Stimulated activated effector memory CD8-positive, alpha-beta T cell treated with anti-CD3 and anti-CD28 coated beads, Interleukin-12 subunit alpha, Interleukin-12 subunit beta, amount 100 ng/mL, for 72 hours (primary cell): ENCODE measurements around the gene PSME3.
"Not testable (repeated sequence)": the region's sequence is repeated elsewhere in the genome, so short reads cannot be mapped to it uniquely, and the experiment has no call there.

Experiments
- ATAC-seq: fragments of 150-1000 bp; cut with Tn5 transposase; 2 replicates; pipeline ENCODE4 v1.10.0; 2021
- DNase-seq, 2 donors: peaks; one replicate each; pipeline ENCODE4 v3.0.0; 2021 to 2022; ENCODE audit warnings: low spot score in 2 of 2
- H3K27ac Mint-ChIP-seq: one replicate; pipeline ENCODE4 v1.8.0; 2022; ENCODE audit warnings: mild to moderate bottlenecking, mixed read lengths
- H3K36me3 Mint-ChIP-seq: one replicate; pipeline ENCODE4 v1.8.0; 2022; ENCODE audit warnings: mild to moderate bottlenecking, mixed read lengths
- H3K4me1 Mint-ChIP-seq: one replicate; pipeline ENCODE4 v1.8.0; 2022; ENCODE audit warnings: mixed read lengths
- H3K4me3 Mint-ChIP-seq: one replicate; pipeline ENCODE4 v1.8.0; 2022; ENCODE audit warnings: mild to moderate bottlenecking, mixed read lengths
- H3K9me3 Mint-ChIP-seq: one replicate; pipeline ENCODE4 v1.8.0; 2022; ENCODE audit warnings: mixed read lengths

Gene PSME3

DNA sequence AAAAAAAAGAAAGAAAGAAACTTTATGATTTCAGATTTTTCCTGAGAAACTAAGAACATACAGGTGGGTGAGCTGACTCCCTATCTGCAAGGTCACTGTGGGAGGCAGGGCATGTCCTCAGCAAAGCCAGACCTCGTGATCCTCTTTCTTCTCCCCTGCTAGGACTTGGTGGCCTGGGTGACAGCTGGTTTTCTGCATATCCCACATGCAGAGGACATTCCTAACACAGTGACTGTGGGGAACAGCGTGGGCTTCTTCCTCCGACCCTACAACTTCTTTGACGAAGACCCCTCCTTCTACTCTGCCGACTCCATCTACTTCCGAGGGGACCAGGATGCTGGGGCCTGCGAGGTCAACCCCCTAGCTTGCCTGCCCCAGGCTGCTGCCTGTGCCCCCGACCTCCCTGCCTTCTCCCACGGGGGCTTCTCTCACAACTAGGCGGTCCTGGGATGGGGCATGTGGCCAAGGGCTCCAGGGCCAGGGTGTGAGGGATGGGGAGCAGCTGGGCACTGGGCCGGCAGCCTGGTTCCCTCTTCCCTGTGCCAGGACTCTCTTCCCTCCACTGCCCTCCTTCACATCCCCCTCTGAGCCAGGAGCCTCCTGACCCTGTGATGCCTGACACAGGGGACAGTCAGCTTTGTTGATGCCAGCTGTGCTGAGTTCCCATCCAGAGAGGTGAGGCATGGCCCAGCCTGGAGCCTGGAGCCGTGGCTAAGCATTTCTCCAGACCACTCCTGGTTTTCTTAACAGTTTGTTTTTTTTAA is 40.9 kb downstream of the PSME3 start:
- not testable (repeated sequence) for H3K36me3 Mint-ChIP-seq, H3K4me1 Mint-ChIP-seq, DNase-seq, ATAC-seq, H3K4me3 Mint-ChIP-seq, H3K27ac Mint-ChIP-seq, H3K9me3 Mint-ChIP-seq

DNA sequence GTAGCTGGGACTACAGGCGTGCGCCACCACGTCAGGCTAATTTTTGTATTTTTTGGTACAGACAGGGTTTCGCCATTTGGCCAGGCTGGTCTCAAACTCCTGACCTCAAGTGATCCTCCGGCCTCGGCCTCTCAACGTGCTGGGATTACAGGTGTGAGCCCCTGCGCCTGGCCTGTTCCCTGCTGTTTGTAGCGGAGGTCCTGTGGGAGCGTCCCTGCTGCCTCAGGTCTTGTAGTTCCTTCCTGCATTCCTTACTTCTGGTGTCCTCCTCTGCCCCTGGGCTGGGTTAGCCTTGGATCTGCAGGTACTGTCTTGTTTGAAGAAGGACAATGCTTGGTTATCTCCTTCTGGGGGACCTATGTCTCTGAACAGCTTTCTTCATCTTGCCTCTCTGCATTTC is 43.8 kb downstream of the PSME3 start:
- H3K36me3 Mint-ChIP-seq: no peaks in the 10 kb centered on the region
- no peak overlapping the region for H3K4me3 Mint-ChIP-seq
- H3K27ac Mint-ChIP-seq: no peak overlapping the region
- no peak for DNase-seq
- no peak for ATAC-seq
- H3K9me3 Mint-ChIP-seq: no peaks in the 10 kb centered on the region
- H3K4me1 Mint-ChIP-seq: no peaks in the 10 kb centered on the region

DNA sequence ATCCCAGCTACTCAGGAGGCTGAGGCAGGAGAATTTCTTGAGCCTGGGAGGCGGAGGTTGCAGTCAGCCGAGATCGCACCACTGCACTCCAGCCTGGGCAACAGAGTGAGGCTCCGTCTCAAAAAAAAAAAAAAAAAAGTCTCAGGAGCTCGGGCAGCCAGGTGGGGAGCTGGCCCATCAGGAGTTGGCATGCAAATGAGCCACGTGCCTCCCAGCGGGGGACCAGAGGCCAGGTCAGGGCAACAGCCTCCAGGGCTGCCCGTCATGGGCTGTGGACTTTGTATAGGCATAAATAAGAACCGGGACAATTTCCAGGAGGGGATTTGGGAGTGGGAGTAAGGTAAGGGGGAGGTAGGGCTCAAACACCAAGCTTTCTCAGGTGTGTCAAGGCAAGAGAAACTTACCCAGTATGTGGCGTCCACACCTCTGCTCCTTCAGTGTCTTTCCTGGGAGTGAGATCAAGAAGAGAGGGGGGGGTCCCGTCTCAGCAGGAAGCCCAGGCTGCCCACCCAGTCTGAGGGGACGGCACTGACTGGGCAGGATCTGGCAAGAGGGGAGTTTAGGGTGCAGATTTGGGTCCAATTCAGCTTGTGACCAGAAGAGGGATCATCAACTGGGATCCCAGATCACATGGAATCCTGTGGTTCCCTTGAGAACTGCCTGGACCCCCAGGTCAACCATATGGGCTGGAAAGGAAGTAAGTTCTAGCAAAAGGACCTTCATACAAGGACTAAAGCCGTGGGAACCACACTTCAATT is 45.1 kb downstream of the PSME3 start:
- Mint-ChIP-seq H3K4me3 (no peak overlapping the region), H3K27ac (peak overlapping the region; percentile 29), H3K9me3 (no peaks in the 10 kb centered on the region), H3K4me1 (no peaks in the 10 kb centered on the region), H3K36me3 (no peaks in the 10 kb centered on the region)
- no peak for ATAC-seq
- no peak for DNase-seq

DNA sequence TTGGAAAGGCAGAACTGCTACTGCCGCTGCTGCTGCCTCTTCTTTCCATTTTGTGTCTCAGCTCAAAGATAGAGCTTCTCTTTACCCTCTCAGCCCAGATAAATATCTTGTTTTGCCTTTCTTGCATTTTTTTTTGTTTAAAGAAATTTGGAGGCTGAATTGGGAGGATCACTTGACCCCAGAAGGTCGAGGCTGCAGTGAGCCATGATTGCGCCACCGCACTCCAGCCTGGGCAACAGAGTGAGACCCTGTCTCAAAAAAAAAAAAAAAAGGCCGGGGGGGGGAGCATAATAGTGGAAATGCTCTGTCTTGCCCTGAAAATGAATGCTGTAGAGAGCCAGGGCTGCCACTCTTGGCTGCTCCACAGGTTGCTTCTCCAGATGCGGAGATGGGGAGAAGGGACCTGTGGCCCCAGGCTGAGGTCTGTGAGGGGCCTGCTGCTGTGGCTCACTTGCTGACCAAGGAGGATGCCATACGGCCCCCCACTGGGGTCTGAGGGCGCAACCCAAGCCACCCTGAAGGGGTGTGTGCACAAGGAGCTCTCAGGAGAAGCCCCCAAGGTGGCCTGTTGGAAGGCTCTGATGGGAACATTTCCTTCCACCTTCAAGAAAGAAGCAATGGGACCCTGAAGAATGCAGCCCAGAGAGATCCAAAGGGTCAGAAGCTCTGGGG is 45.9 kb downstream of the PSME3 start:
- no peaks in the 10 kb centered on the region for H3K36me3 Mint-ChIP-seq
- no peak overlapping the region for H3K4me3 Mint-ChIP-seq
- no peak for ATAC-seq
- no peaks in the 10 kb centered on the region for H3K4me1 Mint-ChIP-seq
- H3K27ac Mint-ChIP-seq: no peak overlapping the region
- H3K9me3 Mint-ChIP-seq: no peaks in the 10 kb centered on the region
- no peak for DNase-seq

DNA sequence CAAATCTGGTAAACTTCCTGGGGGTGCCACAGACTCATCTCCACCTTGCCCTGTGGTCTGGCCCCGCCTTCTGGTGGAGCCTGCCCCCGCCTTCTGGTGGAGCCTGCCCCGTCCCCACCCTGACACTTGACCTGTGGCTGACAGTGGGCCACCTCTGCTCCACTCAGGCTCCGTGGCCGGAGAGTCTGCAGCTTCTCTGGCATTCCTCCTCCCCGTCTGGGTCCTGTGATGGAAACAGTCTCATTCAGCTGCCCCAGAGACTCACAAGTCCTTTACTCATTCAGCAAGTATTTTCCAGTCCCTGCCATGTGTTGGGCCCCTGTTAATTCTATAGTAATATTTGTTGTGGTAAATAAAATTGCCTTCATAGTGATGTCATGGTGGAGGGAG is 46.4 kb downstream of the PSME3 start:
- no peak for ATAC-seq

DNA sequence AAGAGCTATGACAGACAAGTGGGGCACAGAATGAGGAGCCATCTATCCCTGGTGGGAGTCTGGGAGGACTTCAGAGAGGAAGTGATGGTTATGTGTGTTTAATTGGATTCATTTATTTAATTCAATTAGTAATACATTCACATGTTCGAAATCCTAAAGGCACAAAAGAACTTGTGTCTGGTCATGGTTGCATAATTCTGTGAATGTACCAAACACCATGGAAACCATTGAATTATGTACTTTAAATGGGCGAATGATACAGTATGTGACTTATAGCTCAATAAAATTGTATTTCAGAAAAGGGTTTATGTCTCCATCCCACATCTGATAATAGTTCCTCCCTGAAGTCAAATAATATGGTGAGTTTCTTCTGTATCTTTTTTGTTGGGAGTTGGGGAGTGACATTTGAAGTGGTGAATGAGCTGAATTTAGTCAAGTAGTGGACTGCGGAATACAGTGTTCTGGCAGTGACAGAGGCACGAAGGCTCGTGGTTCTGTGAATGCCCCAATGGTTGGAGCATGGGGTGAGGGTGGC is 47.6 kb downstream of the PSME3 start:
- ATAC-seq: no peak
- Mint-ChIP-seq H3K4me3 (no peak overlapping the region), H3K4me1 (no peaks in the 10 kb centered on the region), H3K36me3 (no peaks in the 10 kb centered on the region), H3K27ac (no peak overlapping the region), H3K9me3 (no peaks in the 10 kb centered on the region)
- no peak for DNase-seq

More for the DNA sequence above, 46.4 kb downstream of the PSME3 start:
- no peak for DNase-seq
- no peaks in the 10 kb centered on the region for H3K4me1 Mint-ChIP-seq
- H3K27ac Mint-ChIP-seq: no peak overlapping the region
- no peak overlapping the region for H3K4me3 Mint-ChIP-seq
- no peaks in the 10 kb centered on the region for H3K9me3 Mint-ChIP-seq
- H3K36me3 Mint-ChIP-seq: no peaks in the 10 kb centered on the region

DNA sequence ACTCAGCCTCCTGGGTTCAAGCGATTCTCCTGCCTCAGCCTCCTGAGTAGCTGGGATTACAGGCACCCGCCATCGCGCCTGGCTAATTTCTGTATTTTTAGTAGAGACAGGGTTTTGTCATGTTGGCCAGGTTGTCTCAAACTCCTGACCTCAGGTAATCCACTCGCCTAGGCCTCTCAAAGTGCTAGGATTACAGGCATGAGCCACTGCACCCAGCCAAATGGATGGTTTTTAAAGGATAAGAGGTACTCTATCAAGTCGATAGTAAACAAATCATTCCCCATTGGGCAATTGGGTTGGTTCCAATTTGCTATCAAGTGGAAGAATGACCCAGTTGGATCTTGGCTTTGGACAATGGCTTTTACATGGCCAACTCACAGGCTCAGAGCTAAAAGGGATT is 48.5 kb downstream of the PSME3 start:
- H3K27ac Mint-ChIP-seq, H3K36me3 Mint-ChIP-seq, ATAC-seq, H3K4me3 Mint-ChIP-seq, H3K4me1 Mint-ChIP-seq, DNase-seq, H3K9me3 Mint-ChIP-seq: not testable (repeated sequence)

DNA sequence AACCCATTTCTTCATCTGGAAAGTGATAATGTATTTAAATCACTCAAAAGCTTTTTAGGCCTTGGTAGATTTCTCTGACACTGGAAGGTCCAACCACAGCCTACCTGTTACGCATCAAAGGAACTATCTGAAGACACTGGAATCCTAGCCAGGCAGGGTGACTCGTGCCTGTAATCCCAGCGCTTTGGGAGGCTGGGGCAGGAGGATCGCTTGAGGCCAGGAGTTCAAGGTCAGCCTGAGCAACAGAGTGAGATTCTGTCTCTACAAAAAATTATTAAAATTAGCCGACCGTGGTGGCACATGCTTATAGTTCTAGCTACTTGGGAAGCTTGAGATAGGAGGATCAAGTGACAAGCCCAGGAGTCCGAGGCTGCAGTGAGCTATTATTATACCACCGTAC is 49.0 kb downstream of the PSME3 start:
- Mint-ChIP-seq H3K9me3 (no peaks in the 10 kb centered on the region), H3K36me3 (no peaks in the 10 kb centered on the region), H3K4me1 (no peaks in the 10 kb centered on the region), H3K4me3 (no peak overlapping the region), H3K27ac (no peak overlapping the region)
- DNase-seq (no peak), ATAC-seq (no peak)

DNA sequence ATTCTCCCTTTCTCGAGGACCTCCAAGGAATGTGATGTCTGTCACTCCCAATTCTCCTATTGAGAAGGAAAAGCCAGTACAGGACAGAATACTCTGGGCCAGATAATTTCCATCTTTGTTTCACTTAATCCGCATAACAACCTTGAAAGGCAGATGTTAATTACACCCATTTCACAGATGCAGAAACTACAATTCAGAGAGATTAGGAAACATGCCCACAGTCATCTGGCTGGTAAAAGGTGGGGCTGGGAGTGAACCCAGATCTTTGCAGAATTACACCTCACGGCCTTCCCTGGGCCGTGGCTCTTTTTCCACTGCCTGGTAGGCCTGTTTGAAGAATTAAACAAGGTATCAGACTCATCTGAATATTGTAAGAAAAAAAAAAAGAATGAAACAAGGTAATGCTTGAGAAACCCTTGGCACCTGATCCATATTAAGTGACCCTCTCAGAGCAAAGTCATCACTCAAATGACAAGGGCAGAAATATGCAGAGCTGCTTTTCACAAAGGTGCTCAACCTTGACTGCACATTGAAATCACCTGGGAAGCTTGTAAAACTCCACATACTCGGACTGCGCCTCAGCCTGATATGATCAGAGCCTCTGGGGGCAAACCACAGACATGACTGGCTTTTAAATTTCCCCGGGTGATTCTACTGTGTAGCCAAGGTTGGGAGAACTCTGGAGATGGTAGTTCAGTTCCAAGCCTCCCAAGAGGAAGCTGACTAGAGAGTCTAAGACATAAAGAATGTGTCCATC is 50.8 kb downstream of the PSME3 start:
- no peaks in the 10 kb centered on the region for H3K9me3 Mint-ChIP-seq
- DNase-seq: no peak
- ATAC-seq: no peak
- H3K4me1 Mint-ChIP-seq: no peaks in the 10 kb centered on the region
- no peak overlapping the region for H3K4me3 Mint-ChIP-seq
- no peaks in the 10 kb centered on the region for H3K36me3 Mint-ChIP-seq
- H3K27ac Mint-ChIP-seq: no peak overlapping the region

DNA sequence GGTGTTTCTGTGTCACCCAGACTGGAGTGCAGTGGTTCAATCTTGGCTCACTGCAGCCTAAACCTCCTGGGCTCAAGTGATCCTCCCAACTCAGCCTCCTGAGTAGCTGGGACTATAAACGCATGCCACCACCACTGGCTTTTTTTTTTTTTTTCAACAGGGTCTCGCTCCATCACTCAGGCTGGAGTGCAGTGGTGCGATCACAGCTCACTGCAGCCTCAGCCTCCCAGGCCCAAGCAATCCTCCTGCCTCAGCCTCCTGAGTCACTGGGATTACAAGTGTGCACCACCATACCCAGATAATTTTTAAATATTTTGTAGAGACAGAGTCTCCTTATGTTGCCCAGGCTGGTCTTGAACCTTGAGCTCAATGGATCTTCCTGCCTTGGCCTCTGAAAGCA is 52.6 kb downstream of the PSME3 start:
- not testable (repeated sequence) for H3K4me3 Mint-ChIP-seq, H3K36me3 Mint-ChIP-seq, H3K27ac Mint-ChIP-seq, ATAC-seq, H3K9me3 Mint-ChIP-seq, DNase-seq, H3K4me1 Mint-ChIP-seq

DNA sequence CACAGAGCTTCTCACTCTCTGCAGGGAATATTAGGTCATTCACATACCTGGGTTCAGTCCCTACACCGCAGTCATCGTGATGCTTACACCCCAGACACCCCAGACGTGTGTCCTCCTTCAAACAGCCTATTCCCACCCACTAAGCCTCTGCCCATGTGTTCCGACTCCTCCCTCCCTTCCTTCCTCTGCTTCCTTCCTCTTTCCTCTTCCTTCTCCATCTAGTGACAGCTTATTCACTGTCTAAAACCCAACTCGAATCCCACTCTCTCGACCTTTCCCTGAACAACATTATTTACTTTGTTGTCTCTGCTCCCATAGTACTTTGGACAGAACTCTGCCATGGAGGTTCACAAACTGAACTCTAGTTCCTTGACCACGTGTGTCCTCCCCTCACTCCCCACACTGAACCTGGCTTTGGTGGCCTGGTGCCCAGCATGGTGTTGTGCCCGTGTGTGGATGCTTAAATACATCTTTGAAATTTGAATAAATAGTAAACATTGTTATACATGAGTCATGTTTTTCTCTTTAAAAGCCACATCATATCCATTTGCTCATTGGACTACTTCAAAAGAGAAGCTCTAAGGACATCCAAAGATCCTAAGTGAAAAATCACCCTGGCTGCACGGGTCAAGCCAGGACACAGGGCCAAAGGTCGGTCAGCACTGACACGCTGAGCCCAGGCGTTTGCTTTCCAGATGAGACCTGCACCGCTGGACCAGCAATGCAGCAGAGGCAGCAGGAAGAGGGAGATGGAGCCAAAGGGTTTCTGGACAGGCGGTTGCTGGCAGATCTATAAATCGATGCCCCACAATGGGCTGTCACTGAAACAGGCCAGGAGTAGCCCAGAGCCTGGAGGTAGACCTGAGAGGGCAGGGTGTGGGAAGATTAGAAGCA is 53.3 kb downstream of the PSME3 start:
- DNase-seq (no peak), ATAC-seq (no peak)
- H3K4me3 Mint-ChIP-seq: no peak overlapping the region
- no peak overlapping the region for H3K27ac Mint-ChIP-seq
- H3K9me3 Mint-ChIP-seq: no peaks in the 10 kb centered on the region
- no peaks in the 10 kb centered on the region for H3K4me1 Mint-ChIP-seq
- no peaks in the 10 kb centered on the region for H3K36me3 Mint-ChIP-seq

DNA sequence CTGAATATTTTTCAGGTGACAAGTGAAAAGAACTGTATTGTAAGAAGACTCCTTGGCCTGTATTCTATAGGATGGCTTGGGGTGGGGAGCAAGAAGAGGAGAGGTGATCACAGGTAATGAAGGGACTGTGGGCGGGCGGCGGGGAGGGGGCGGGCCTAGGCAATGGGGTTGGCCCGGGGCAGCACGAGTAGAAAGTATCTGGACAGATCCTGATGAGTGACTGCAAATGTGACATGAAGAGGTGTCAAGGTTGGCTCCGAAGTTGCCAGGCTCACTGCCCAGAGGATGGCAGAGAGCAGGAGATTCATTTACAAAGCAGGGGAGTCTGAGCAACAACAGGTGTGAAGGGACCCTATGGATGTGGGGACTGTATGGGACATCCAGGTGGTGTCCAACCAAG is 56.6 kb downstream of the PSME3 start:
- no peak overlapping the region for H3K4me3 Mint-ChIP-seq
- no peak overlapping the region for H3K27ac Mint-ChIP-seq
- H3K9me3 Mint-ChIP-seq: no peaks in the 10 kb centered on the region
- DNase-seq: no peak
- H3K36me3 Mint-ChIP-seq: no peaks in the 10 kb centered on the region
- ATAC-seq: no peak
- no peaks in the 10 kb centered on the region for H3K4me1 Mint-ChIP-seq

DNA sequence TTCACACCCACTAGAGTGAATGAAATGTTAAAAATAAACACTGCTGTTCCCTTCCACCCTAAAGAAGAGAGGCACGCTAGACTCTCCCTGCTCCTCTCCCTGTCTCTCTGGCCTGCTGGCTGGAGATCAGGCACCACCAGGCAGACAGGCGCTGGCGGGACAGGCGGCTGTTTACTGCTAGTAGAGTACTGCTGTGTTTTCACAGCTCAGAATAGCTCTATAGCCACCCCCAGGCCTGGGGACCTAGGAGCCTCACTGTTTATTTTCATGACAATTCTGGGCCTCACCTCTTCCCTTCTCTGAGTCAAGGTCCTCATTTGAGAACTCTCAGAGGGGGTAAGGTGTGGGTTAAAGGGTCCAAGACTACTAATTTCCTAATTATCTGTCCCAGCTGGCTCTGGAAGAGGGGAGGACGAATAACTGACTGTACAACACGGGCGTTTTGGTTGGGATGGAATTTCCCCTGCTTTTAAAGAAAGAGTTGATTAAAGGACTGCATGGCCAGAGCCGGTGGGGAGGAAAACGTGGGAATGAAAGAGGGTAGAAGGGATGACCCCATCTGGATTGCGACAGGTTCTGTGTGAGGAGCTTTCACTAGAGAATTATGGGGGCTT is 58.4 kb downstream of the PSME3 start:
- DNase-seq: no peak
- no peak overlapping the region for H3K27ac Mint-ChIP-seq
- H3K4me3 Mint-ChIP-seq: no peak overlapping the region
- no peaks in the 10 kb centered on the region for H3K9me3 Mint-ChIP-seq
- H3K4me1 Mint-ChIP-seq: no peaks in the 10 kb centered on the region
- no peak for ATAC-seq
- H3K36me3 Mint-ChIP-seq: no peaks in the 10 kb centered on the region

DNA sequence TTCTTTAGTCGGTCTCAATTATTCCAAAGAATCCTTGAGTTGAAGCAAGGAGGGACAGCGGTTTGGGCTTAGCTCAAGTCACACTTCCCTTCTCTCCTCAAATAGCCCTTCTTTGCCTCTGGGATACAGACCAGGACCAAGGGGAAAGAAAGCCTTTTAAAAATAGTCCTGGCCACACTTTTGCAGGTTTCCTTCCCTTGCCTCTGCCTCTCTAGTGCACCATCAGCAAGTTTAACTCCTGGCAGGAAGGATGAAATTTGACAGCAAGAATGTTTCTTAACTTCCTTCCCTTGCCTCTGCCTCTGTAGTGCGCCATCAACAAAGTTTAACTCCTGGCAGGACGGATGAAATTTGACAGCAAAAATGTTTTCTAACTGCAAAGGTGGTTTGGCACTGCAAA is 60.2 kb downstream of the PSME3 start:
- ATAC-seq: no peak
- no peak for DNase-seq

More for the DNA sequence above, 60.2 kb downstream of the PSME3 start:
- Mint-ChIP-seq H3K9me3 (no peaks in the 10 kb centered on the region), H3K36me3 (no peaks in the 10 kb centered on the region), H3K27ac (no peak overlapping the region), H3K4me3 (no peak overlapping the region), H3K4me1 (no peaks in the 10 kb centered on the region)
